ENCODE measurements around the gene TNFRSF1B.

Gene TNFRSF1B

DNA sequence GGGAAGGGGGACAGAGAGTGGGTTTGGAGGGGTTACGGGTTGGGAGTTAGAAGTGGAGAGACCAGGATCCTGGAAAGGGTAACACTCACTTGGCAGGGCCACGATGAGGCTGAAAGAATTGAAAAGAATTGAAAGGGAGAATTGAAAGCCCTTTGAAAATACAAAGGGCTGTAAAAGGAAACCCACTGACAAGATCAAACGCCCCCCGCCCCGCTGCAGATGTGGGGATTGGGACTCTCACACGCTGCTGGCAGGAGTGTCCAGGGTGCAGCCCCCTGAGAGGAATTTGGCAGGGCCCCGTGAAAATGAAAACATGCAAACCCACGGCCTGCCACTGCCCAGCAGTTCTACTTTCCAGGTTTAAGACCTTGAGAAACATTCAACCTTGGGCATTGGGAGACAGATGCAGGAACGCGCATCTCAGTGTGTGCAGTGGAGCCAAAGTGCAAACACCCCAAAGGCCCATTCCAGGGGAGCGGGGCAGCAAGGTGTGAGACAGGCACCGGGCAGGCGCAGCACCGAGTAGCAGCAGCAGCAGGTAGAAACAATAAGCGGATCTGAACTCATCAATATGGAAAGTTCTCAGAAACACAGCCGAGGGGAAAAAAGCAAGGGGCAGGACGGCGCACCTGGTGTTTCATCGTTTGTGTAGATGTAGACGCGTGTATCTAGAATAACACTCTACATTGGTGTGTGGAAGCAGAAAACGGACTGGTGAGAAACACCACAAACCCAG, 8.3 kb upstream of the TNFRSF1B start:
- no peak for DNase-seq (ENCODE audit: low spot score)

DNA sequence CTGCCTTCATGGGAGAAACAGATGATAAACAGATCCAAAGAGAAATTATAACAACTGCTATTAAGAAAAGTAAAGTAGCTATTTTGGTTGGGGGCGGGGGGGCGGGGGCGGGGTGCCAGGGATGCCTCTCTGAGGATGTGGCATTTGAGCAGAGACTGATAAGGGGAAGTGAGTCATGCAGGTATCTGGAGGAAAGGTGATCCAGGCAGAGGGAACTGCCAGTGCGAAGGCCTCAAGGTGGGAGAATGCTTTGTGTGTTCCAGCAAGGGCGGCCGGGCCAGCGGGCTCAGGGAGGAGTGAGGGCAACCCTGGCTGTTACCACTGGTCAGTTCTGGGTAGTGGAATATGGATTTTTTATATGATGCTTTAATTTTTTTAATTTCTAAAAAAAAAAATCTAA, 7.0 kb upstream of the TNFRSF1B start:
- no peak for DNase-seq (ENCODE audit: low spot score)

DNA sequence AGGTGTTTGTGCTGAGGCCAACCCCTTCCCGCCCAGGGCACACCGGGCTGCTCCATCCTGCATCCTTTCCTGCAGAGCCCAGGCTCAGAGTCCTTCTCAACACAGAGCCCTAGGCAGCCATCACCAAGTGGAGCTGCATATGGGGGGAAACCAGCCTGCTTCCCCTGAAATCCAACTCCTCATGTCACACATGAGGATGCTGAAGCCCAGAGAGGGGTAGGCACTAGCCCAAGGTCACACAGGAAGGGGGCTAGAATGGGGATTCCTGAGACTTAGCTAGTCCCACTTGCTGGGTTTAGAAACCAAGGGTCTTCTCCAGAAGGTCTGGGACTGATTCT, 5.5 kb upstream of the TNFRSF1B start:
- no peak for DNase-seq (ENCODE audit: low spot score)

GRCh38 chr1:12161662-12162458, 4.9 kb upstream of the TNFRSF1B start:
- peak; percentile 87 for DNase-seq (ENCODE audit: low spot score)

- DNase-seq (ENCODE audit: low spot score), result no peak
Measured at GRCh38 chr1:12162459-12163137, 4.2 kb upstream of the TNFRSF1B start.

GRCh38 chr1:12163210-12163609, 3.6 kb upstream of the TNFRSF1B start:
- DNase-seq (ENCODE audit: low spot score), result no peak

DNA sequence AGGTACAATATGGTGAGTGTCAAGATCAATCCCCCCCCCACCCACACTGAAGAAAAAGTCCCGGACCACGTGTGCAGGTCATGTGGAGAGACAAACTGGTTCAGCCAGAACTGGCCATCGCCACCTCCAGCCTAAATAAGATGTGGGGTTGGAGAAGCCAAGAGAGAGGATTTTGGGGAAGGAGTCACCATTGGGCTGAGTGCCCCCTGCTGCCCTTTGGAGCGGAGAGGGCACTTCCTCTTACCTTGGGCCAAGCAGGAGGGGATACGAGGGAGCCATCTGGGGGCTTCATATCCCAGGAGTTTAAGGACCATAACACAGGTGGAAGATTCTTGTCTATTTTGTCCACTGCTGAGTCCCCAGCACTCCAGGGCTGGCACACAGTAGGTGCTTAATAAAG, 2.6 kb upstream of the TNFRSF1B start:
- DNase-seq (ENCODE audit: low spot score), result no peak

DNA sequence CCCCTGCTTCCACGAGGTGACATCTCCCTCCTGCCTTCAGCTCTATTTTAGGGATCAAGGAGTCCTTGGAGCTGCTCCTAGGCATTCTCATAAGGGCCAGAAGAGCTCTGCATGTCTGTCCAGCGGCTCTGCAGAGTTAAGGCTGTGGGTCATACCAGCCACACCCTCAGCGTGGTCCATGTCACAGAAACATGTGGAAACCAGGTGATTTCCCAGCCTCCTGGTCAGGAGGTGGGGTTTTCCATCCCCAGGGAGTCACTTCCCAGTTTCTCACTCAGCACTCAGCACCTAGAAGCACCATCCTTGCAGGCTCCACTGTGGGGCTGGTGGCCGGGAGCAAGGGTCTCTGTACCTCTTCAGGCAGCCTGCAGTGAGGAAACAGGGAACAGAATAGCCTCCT, 1.4 kb upstream of the TNFRSF1B start:
- DNase-seq (ENCODE audit: low spot score), result no peak

GRCh38 chr1:12167493-12168429, 970 bp downstream of the TNFRSF1B start:
- no peak for DNase-seq (ENCODE audit: low spot score)

- no peak for DNase-seq (ENCODE audit: low spot score)
Measured at GRCh38 chr1:12168451-12169160, 1.8 kb downstream of the TNFRSF1B start.

- no peak for DNase-seq (ENCODE audit: low spot score)
Measured at GRCh38 chr1:12169442-12170135, 2.8 kb downstream of the TNFRSF1B start.

DNA sequence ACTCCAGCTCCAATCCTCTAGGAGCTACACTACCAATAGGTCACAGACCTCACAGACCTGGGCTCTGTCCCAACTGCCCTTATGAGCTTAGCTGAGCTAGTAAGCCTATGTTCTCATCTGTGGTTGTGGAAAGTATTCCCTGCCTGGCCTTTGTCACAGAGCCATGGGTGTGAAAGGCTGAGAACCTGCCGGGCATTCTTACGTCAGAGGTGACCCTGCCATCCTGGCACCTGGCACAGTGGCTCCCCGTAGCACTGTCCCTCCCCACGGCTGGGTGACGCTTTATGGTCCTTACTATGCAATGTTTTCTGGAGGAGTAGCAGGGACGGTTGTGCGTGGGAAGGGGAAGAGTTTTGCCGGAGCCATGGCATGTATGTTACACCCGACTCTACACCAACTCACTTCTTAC, 3.5 kb downstream of the TNFRSF1B start:
- DNase-seq (ENCODE audit: low spot score), result no peak

DNA sequence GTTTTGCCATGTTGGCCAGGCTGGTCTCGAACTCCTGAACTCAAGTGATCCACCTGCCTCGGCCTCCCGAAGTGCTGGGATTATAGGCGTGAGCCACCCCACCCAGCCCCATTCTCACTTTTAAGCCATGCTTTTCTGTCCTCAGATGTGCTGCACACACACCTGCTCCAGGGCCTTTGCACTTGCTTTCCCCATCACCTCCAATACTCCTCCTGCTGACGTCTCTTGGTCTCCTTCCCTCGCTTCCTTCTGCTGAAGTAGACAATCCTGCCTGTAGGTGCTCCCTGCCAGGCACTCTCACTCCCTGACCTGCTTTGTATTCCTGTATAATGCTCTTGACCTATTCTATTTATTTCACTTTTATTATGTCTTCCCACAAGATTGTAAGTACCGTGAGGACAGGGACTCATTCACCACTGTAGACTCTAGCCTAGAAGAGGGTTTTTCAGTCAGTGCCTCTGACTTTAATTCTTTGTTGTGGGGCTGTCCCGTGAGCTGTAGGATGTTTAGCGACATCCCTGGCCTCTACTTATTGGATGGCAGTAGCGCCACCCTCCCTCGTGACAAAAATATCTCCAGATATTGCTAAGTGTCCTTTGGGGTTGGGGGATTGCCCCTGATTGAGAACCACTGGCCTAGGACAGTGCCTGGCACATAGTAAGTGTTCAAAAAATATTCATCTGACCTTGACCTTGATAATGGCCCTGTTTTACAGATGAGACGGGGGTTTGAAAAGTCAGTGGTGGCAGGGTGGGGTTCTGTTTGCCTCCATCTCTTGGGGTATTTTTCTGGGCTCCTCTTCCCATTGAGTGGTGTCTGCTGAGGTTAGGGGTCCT, 4.6 kb downstream of the TNFRSF1B start:
- DNase-seq (ENCODE audit: low spot score), result no peak

GRCh38 chr1:12172042-12172851, 5.5 kb downstream of the TNFRSF1B start:
- DNase-seq (ENCODE audit: low spot score), result no peak

GRCh38 chr1:12173041-12173509, 6.3 kb downstream of the TNFRSF1B start:
- DNase-seq (ENCODE audit: low spot score), result no peak

DNA sequence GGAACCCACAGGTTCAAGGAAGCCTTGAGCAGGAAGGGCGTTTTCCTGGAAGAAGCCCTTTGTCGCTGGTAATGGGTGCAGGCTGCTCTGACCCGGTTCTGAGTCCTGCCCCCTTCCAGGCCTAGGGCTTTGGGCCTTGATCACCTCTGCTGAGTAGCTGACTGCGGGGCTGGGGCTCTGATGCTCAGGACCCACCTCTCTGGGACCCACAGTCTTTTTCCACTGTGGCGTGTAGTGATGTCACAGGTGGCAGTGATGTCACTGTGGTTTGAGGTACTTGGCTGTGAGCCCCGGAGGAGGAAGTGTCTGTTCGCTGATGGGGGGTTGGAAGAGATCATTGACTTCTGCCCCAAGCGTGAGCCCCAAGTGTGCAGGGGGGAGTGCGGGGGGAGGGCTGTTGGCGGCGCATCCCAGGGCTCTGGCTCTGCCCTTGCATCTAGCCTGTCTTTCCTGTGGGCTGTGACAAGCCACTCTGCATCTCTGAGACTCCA, 6.9 kb downstream of the TNFRSF1B start:
- DNase-seq (ENCODE audit: low spot score), result no peak

DNA sequence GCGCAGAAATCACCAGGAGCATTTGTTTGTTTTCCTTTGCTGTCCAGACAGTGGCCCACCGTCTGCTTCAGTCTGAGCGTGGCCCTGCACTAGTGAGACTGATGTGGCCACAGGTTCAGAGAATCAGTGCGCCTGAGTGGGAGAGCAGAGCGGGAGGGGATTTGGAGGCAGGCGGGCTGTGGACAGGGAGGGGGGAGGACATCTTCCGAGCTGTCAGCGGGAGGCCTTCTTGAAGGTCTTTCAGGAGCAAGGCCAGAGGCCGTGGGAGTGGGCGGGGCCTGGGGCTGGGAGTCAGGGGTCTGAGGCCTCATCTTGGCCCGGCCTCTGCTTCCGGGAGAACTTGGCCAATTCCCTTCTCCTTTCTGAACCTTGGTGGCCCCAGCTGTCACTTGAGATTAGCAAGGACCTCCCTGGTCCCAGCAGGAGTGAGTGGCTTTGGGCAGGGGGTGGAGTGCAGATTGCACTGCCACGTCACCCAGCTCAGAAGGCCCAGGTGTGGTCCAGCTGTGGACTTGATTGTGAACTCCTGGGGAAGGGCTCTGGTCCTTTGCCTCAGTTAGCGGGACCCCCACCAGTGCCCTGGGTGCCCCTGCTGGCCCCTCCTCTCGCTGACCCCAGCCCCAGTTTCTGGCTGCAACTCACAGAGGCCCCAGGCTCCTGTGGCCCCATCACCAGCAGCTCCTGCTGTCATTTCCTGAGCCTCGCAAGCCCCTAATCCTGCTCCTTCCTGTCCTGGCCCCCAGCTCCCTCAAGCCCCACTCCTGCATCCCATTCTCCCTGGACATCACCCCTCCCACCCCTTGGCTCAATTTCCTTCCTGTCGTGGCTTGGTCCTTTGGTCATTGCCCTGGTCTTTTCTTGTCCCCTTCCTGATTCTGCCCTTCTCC, 8.4 kb downstream of the TNFRSF1B start:
- DNase-seq (ENCODE audit: low spot score), result no peak

Data from kidney capillary endothelial cell (primary cell).